Tibial nerve (tissue), 4 donors: ENCODE results near the gene RPL6. TPM values are rescaled to one million over a fixed set of nuclear protein-coding genes. Genes with fewer than 3 reads are reported as not detected.
"Not testable (repeated sequence)": the region's sequence is repeated elsewhere in the genome, so short reads cannot be mapped to it uniquely, and the experiment has no call there.

ENCODE experiments used
- DNase-seq, 2 donors: peaks; one replicate each; pipeline ENCODE4 v3.0.0-alpha.2; 2019; ENCODE audit warnings: low spot score in 2 of 2
- H3K27ac ChIP-seq, 4 donors: fragments of 200-600 bp; sonication (generic) in 3 of 4; one replicate each; pipeline ENCODE4 v1.5.1; 2017 to 2019; ENCODE audit warnings: mild to moderate bottlenecking in 1 of 4
- H3K27me3 ChIP-seq, 2 donors: fragments of 200-600 bp; sonication (generic) in 1 of 2; one replicate each; pipeline versions ENCODE4 v1.5.1 to v1.6.0; 2017 to 2019
- H3K36me3 ChIP-seq, 3 donors: fragments of 200-600 bp; sonication (generic); one replicate each; pipeline ENCODE4 v1.5.1; 2018 to 2019
- H3K4me1 ChIP-seq, 4 donors: fragments of 200-600 bp; sonication (generic) in 3 of 4; one replicate each; pipeline ENCODE4 v1.5.1; 2017 to 2019
- H3K4me3 ChIP-seq, 4 donors: fragments of 200-600 bp; sonication (generic) in 3 of 4; one replicate each; pipeline ENCODE4 v1.5.1; 2017 to 2019; ENCODE audit warnings: mild to moderate bottlenecking in 1 of 4, moderate library complexity in 1 of 4
- H3K9me3 ChIP-seq, 4 donors: fragments of 200-600 bp; sonication (generic) in 3 of 4; one replicate each; pipeline ENCODE4 v1.5.1; 2017 to 2019
- CTCF ChIP-seq, 5 experiments: fragments of 200-600 bp in 3 of 5; fragments of 450-650 bp in 2 of 5; sonication (generic) in 3 of 5; IDR thresholded peaks; one replicate each; pipeline ENCODE4 v1.5.1; 2016 to 2019; ENCODE audit warnings: antibody characterized with exemption in 5 of 5, mild to moderate bottlenecking in 3 of 5, moderate library complexity in 2 of 5
- EP300 ChIP-seq, 2 donors: sonication (generic); formaldehyde crosslinking; IDR thresholded peaks; one replicate each; pipeline ENCODE4 v1.6.1; 2017; ENCODE audit warnings: antibody characterized with exemption in 2 of 2, mild to moderate bottlenecking in 1 of 2
- POLR2A ChIP-seq, 2 donors: fragments of 450-650 bp; IDR thresholded peaks; one replicate each; pipeline ENCODE4 v1.6.1; 2017; ENCODE audit warnings: antibody characterized with exemption in 2 of 2, mild to moderate bottlenecking in 2 of 2, moderate library complexity in 2 of 2
- WGBS, 2 donors: methylation state at CpG; one replicate each; pipeline ENCODE4 v1.1.5; 2018; 5-methylcytosine and 5-hydroxymethylcytosine counted together
- total RNA-seq, 4 donors: library from RNA; depleted of rRNA; stranded (reverse); fragments of >200 nt; gene quantifications; one replicate each; pipeline ENCODE4 v1.1.0, GENCODE V29; 2016

Gene RPL6
- total RNA-seq, 4 donors from 2014 or later = 947 to 1,473 (median 1,061) TPM

DNA sequence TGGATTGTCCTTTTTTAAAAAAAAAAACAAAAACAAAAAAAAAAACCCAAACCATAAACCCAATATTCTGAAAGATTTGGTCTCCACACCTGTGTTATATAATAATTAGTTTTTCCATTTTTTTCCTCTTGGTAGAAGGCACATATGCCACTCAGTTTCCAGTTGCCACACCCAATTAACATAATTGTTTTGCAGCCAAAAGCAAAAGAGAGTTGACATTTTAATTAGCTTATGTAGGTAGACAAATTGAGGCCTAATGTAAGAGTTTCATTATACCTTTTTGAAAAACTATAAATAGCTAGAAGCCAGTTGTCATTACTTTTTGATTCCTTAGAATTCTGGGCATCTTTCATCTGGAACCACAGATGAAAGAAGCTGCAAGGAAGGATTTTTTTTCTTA, 30.4 kb upstream of the RPL6 start:
- H3K9me3 ChIP-seq = no peaks in the 10 kb centered on the region
- H3K27me3 ChIP-seq = no peaks in the 10 kb centered on the region
- no peak overlapping the region for H3K27ac ChIP-seq
- DNase-seq = no peak
- no peak for TF ChIP-seq CTCF (IDR thresholded peaks at IDR 0.05)
- TF ChIP-seq EP300 (IDR thresholded peaks at IDR 0.05) = no peak
- no peak for TF ChIP-seq POLR2A (IDR thresholded peaks at IDR 0.05)
- H3K4me1 ChIP-seq = peaks cover 0 to 35% (median 0%) of the 10 kb centered on the region in 4 donors
- no peak overlapping the region for H3K4me3 ChIP-seq
- H3K36me3 ChIP-seq = no peaks in the 10 kb centered on the region

GRCh38 chr12:112438645-112439044, 29.2 kb upstream of the RPL6 start:
- not testable (repeated sequence) for H3K27ac ChIP-seq, H3K4me3 ChIP-seq, H3K27me3 ChIP-seq, H3K9me3 ChIP-seq, H3K36me3 ChIP-seq, DNase-seq
- 100% methylated on average over 1 of the region's 1 CpG for WGBS, 2 donors
- H3K4me1 ChIP-seq = peaks cover 0 to 35% (median 0%) of the 10 kb centered on the region in 4 donors

DNA sequence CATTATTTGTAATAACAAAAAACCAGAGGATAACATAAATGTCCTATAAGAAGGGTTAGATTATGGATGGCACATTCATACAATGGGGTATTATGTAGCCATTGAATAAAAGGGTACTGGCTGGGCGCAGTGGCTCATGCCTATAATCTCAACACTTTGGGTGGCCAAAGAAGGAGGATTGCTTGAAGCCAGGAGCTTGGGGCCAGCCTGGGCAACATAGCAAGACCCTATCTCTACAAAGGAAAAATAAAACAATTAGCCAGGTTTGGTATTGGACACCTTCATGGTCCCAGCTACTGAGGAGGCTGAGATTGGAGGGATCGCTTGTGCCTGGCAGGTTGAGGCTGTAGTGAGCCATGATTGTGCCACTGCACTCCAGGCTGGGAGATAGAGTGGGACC, 24.1 kb upstream of the RPL6 start:
- H3K9me3 ChIP-seq = no peaks in the 10 kb centered on the region
- DNase-seq = no peak
- H3K4me1 ChIP-seq = peaks cover 0 to 31% (median 0%) of the 10 kb centered on the region in 4 donors
- no peak overlapping the region for H3K27ac ChIP-seq
- TF ChIP-seq CTCF (IDR thresholded peaks at IDR 0.05) = no peak
- no peak for TF ChIP-seq EP300 (IDR thresholded peaks at IDR 0.05)
- no peak for TF ChIP-seq POLR2A (IDR thresholded peaks at IDR 0.05)
- no peak overlapping the region for H3K4me3 ChIP-seq
- 87 to 93% methylated on average over 2 of the region's 2 CpGs for WGBS, 2 donors
- H3K36me3 ChIP-seq = no peaks in the 10 kb centered on the region
- no peaks in the 10 kb centered on the region for H3K27me3 ChIP-seq

GRCh38 chr12:112431965-112432364, 22.6 kb upstream of the RPL6 start:
- WGBS, 2 donors = 83 to 92% methylated on average over 3 of the region's 3 CpGs
- Histone ChIP-seq H3K4me3 (no peak overlapping the region), H3K27ac (no peak overlapping the region), H3K36me3 (no peaks in the 10 kb centered on the region), H3K27me3 (no peaks in the 10 kb centered on the region), H3K9me3 (no peaks in the 10 kb centered on the region), H3K4me1 (peaks cover 0 to 15% (median 0%) of the 10 kb centered on the region in 4 donors)
- DNase-seq = no peak
- TF ChIP-seq CTCF (IDR thresholded peaks at IDR 0.05) = no peak
- no peak for TF ChIP-seq POLR2A (IDR thresholded peaks at IDR 0.05)

DNA sequence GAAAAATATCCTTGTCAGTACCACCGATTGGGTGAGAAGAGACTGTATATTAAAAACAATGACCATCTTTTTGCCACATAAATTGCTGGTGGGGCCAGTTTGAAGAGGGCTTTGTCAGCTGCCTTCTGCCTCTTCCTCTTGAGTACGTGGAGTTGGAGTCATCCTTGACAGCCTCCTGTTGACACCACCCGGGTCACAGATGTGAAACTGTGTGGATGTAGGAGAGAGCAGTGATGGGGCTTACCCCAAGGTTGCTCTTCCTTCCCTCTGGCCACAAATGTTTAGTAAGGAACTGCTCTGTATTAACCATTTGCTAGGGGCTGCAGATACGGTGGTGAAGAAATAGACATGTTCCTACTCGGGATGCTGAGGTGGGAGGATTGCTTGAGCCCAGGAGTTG, 21.5 kb upstream of the RPL6 start:
- DNase-seq = no peak
- Histone ChIP-seq H3K4me1 (peaks cover 0 to 4% (median 0%) of the 10 kb centered on the region in 4 donors), H3K4me3 (no peak overlapping the region), H3K27me3 (no peaks in the 10 kb centered on the region), H3K9me3 (no peaks in the 10 kb centered on the region), H3K27ac (no peak overlapping the region), H3K36me3 (no peaks in the 10 kb centered on the region)
- WGBS, 2 donors = 58 to 71% methylated on average over 5 of the region's 5 CpGs
- TF ChIP-seq EP300 (IDR thresholded peaks at IDR 0.05) = no peak
- TF ChIP-seq CTCF (IDR thresholded peaks at IDR 0.05) = no peak
- no peak for TF ChIP-seq POLR2A (IDR thresholded peaks at IDR 0.05)

- Histone ChIP-seq H3K4me3 (no peak overlapping the region), H3K4me1 (peaks cover 0 to 23% (median 10%) of the 10 kb centered on the region in 4 donors), H3K27ac (no peak overlapping the region), H3K9me3 (no peaks in the 10 kb centered on the region), H3K36me3 (no peaks in the 10 kb centered on the region), H3K27me3 (no peaks in the 10 kb centered on the region)
- TF ChIP-seq POLR2A (IDR thresholded peaks at IDR 0.05) = no peak
- no peak for TF ChIP-seq EP300 (IDR thresholded peaks at IDR 0.05)
- TF ChIP-seq CTCF (IDR thresholded peaks at IDR 0.05) = no peak
- no peak for DNase-seq
- WGBS, 2 donors = 97 to 98% methylated on average over 2 of the region's 2 CpGs
Measured at GRCh38 chr12:112427760-112428159, 18.4 kb upstream of the RPL6 start.
